ENCODE measurements around the gene LYL1.

GRCh38 chr19:13097033-13097462, 5.6 kb downstream of the LYL1 start:
- no peak for TF ChIP-seq POLR2A (IDR thresholded peaks at IDR 0.05; ENCODE audit: low read depth, low read length)
- TF ChIP-seq POLR2AphosphoS5 (IDR thresholded peaks at IDR 0.05; ENCODE audit: low read depth, low read length) = no peak
- TF ChIP-seq TAF1 (IDR thresholded peaks at IDR 0.05; ENCODE audit: low read depth, low read length) = no peak
- TF ChIP-seq PAX5 (IDR thresholded peaks at IDR 0.05; ENCODE audit: insufficient read depth, low read length, severe bottlenecking) = no peak
- no peak for TF ChIP-seq SPI1 (IDR thresholded peaks at IDR 0.05; ENCODE audit: low read depth, low read length)

Data from GM12891 (cell line).